Measurements from ENCODE around the gene NEGR1. TPM values are rescaled to one million over a fixed set of nuclear protein-coding genes. Genes with fewer than 3 reads are reported as not detected.

Gene NEGR1
- total RNA-seq, 2 experiments from 2014 or later = not detected

DNA sequence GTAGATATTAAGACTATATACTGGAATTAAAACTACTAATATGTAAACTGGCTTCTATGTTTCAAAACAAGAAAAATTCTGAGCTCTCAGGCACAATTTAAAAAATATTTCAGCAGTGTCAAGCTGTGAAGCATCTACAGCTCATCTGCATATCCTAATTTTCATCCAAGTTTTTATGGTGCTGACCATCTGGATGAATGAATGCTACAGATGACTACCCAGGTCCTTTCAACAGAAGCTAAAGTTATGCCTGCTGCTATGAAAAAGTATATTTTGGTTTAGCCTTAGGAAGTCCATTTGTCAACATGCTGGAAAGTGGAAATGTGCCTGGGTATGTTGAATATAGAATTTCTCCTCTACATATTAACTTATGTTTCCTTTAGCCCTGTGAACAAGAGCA is 206.9 kb downstream of the NEGR1 start:
- intact Hi-C loops (cut with micrococcal nuclease) = no loop called here
- H3K27me3 Mint-ChIP-seq = no peaks in the 10 kb centered on the region
- POLR2A ChIA-PET = interaction anchor here (0.6 kb wide), 1 partner anchor 10 kb away, joined by 3 read pairs; no protein-coding TSS in a partner anchor
- no peak for DNase-seq
- no peak overlapping the region for H3K27ac Mint-ChIP-seq
- H3K36me3 Mint-ChIP-seq (ENCODE audit: low read depth) = no peaks in the 10 kb centered on the region
- TF ChIP-seq, protein P1, sequence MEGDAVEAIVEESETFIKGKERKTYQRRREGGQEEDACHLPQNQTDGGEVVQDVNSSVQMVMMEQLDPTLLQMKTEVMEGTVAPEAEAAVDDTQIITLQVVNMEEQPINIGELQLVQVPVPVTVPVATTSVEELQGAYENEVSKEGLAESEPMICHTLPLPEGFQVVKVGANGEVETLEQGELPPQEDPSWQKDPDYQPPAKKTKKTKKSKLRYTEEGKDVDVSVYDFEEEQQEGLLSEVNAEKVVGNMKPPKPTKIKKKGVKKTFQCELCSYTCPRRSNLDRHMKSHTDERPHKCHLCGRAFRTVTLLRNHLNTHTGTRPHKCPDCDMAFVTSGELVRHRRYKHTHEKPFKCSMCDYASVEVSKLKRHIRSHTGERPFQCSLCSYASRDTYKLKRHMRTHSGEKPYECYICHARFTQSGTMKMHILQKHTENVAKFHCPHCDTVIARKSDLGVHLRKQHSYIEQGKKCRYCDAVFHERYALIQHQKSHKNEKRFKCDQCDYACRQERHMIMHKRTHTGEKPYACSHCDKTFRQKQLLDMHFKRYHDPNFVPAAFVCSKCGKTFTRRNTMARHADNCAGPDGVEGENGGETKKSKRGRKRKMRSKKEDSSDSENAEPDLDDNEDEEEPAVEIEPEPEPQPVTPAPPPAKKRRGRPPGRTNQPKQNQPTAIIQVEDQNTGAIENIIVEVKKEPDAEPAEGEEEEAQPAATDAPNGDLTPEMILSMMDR (IDR thresholded peaks at IDR 0.05) = no peak
- H3K4me1 Mint-ChIP-seq (ENCODE audit: low read depth) = no peaks in the 10 kb centered on the region
- no peak for ATAC-seq
- H3K9me3 Mint-ChIP-seq = no peaks in the 10 kb centered on the region
- no peak overlapping the region for H3K4me3 Mint-ChIP-seq
- CTCF ChIA-PET = no interaction called here

DNA sequence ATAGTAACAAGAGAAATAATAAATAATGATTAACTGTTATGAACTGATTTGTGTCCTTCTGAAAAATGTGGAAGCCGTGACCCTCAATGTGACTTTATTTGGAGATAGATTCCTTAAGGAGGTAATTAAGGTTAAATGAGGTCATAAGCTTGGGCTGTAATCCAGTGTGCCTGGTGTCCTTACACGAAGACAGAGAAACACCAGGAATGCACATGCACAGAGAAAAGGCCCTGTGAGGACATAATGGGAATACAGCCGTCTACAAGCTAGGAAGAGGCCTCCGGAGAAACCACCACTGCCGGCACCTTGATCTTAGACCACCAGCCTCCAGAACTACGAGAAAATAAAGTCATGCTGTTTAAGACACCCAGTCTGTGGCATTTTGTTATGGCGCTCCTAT is 215.9 kb downstream of the NEGR1 start:
- no peaks in the 10 kb centered on the region for H3K9me3 Mint-ChIP-seq
- ChIA-PET CTCF (no interaction called here), POLR2A (no interaction called here)
- TF ChIP-seq, protein P1 (IDR thresholded peaks at IDR 0.05) = no peak
- no peaks in the 10 kb centered on the region for H3K27me3 Mint-ChIP-seq
- intact Hi-C loops (cut with micrococcal nuclease) = no loop called here
- no peaks in the 10 kb centered on the region for H3K36me3 Mint-ChIP-seq (ENCODE audit: low read depth)
- no peak for ATAC-seq
- no peak overlapping the region for H3K4me3 Mint-ChIP-seq
- H3K27ac Mint-ChIP-seq = no peak overlapping the region
- DNase-seq = no peak
- H3K4me1 Mint-ChIP-seq (ENCODE audit: low read depth) = no peaks in the 10 kb centered on the region

DNA sequence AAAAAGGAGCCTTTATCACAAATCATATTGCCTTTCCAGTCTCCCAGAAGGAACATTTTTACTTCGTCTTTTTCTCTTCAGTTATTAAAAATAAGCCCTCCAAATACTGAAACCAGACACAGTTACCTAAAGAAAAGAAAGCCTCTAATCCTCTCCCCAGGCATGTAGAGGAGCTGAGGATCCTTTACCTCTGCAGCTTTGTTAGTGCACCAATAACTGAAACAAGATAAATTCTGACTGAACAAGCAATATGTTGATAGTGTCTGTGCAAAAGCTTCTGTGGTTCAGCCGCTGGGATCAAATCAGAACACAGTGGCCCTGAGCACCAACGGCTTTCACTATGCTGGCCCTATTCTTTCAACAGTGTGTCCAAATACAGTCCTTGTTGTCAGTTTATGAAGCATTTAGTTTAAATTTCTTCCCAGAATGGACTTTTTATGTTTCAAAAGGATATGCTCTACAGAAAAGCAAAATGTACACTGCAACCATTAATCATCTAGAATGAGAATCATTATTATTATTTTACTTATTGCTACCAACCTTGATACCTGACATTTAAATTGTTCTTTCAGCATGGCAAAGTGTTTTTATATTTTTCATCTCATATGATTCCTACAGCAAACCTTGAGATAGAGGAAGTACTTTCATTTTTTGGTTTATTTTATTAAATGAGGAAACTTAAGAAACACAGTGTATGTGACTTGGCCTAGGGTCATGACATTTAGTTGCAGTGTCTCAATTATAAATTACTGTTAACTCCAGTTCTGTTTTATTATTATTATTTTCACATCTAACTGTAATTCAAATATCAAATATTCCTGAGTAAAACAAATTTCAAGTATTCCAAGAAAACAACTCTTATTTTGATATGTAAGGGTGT is 217.9 kb downstream of the NEGR1 start:
- no peaks in the 10 kb centered on the region for H3K27me3 Mint-ChIP-seq
- ATAC-seq = no peak
- TF ChIP-seq, protein P1 (IDR thresholded peaks at IDR 0.05) = no peak
- no peaks in the 10 kb centered on the region for H3K9me3 Mint-ChIP-seq
- H3K36me3 Mint-ChIP-seq (ENCODE audit: low read depth) = no peaks in the 10 kb centered on the region
- CTCF ChIA-PET = no interaction called here
- H3K4me1 Mint-ChIP-seq (ENCODE audit: low read depth) = no peaks in the 10 kb centered on the region
- POLR2A ChIA-PET = interaction anchor here (0.6 kb wide), 2 partner anchors 11 to 86 kb away, joined by 3 to 4 read pairs; no protein-coding TSS in a partner anchor
- no peak overlapping the region for H3K4me3 Mint-ChIP-seq
- DNase-seq = no peak
- intact Hi-C loops (cut with micrococcal nuclease) = no loop called here
- H3K27ac Mint-ChIP-seq = no peak overlapping the region

DNA sequence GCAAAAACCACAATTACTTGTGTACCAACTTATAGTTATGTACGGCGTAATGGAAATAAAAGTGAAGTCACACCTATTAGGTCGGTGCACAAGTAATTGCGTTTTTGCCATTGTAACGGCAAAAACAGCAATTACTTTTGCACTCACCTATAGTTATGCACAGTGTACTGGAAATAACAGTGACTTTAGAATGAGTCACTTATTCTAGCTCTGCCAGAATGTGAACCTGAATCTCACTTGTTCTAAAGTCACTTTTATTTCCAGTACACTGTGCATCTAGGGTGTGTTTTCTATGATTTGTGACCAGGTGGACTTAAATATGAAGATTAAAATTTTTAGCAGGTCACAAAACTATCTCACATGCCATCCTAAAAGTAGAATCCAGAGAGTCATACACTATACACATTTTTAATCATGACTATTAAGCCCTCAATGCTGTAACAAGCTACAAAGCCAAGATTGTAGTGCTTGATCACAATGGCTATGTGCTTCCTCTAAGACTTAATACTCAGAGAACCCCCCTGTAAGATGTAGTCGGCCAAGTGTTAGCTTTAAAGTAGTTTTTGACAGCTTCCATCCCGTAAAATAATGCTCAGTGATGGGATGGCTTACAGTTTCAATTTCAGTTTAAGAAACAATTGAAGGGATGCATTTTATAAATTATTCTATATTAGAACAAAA is 218.8 kb downstream of the NEGR1 start:
- no peaks in the 10 kb centered on the region for H3K9me3 Mint-ChIP-seq
- no peak overlapping the region for H3K27ac Mint-ChIP-seq
- H3K36me3 Mint-ChIP-seq (ENCODE audit: low read depth) = no peaks in the 10 kb centered on the region
- DNase-seq = no peak
- ChIA-PET CTCF (no interaction called here), POLR2A (interaction anchor here (0.6 kb wide), 1 partner anchor 85 kb away, joined by 4 read pairs; no protein-coding TSS in a partner anchor)
- H3K4me1 Mint-ChIP-seq (ENCODE audit: low read depth) = no peaks in the 10 kb centered on the region
- TF ChIP-seq, protein P1 (IDR thresholded peaks at IDR 0.05) = no peak
- no peaks in the 10 kb centered on the region for H3K27me3 Mint-ChIP-seq
- intact Hi-C loops (cut with micrococcal nuclease) = no loop called here
- H3K4me3 Mint-ChIP-seq = no peak overlapping the region
- no peak for ATAC-seq

DNA sequence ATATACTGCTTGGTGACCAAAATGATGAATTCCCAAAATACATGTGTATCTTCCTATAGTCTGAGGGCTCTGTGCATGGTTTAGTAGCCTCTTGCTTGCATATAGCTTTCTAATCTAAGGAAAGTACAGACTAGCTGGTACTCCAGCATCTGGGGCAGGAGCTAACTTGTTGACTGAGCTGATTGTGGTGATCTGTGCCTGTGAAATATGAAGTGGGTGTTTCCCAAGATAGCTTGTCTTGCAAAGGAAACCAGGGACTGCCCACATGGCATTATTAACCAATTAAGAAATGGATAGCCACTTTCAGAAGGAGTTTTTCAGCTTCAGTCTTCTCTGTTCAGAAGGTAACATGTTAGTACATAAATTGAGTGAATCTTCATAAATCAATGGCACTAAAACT is 219.8 kb downstream of the NEGR1 start:
- H3K36me3 Mint-ChIP-seq (ENCODE audit: low read depth) = no peaks in the 10 kb centered on the region
- no peaks in the 10 kb centered on the region for H3K4me1 Mint-ChIP-seq (ENCODE audit: low read depth)
- ChIA-PET POLR2A (no interaction called here), CTCF (no interaction called here)
- ATAC-seq (no peak), DNase-seq (no peak)
- H3K4me3 Mint-ChIP-seq = no peak overlapping the region
- no peaks in the 10 kb centered on the region for H3K9me3 Mint-ChIP-seq
- H3K27me3 Mint-ChIP-seq = no peaks in the 10 kb centered on the region
- H3K27ac Mint-ChIP-seq = no peak overlapping the region
- intact Hi-C loops (cut with micrococcal nuclease) = no loop called here
- TF ChIP-seq, protein P1 (IDR thresholded peaks at IDR 0.05) = no peak
